Measurements from ENCODE around the gene MUC2. TPM values are rescaled to one million over a fixed set of nuclear protein-coding genes. Genes with fewer than 3 reads are reported as not detected.

The MUC2 gene
- total and polyA plus RNA-seq, 9 of the 15 experiments (the other 6 are each of a cell fraction or from before 2014, with no cell fraction given): under 0.01 to 0.18 TPM; not detected in 7

DNA sequence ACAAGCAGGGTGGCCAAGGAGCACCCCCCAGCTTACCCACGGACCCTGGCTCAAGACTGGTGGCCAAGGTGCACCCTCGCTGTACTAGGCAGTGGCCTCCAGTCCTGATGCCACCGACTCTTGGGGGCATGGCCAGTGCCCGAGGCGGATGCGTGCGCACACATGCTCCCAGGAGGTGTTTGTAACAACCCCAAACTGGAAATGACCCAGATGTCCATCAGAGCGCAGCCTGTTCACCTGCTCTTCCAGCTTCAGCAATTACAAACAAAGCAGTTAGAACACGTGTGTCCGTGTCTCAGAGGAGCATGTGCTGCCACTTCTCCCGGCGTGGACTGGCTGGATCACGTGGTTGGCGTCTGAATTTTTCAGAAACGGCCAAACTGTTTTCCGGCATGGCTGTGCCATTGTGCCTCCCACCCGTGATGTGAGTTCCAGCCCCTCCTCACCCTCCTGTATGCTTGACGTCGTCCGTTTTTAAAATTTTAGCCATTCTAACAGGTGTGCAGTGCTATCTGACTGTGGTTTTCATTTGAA is 31.0 kb upstream of the MUC2 start (continued):
- TF ChIP-seq, protein P1, sequence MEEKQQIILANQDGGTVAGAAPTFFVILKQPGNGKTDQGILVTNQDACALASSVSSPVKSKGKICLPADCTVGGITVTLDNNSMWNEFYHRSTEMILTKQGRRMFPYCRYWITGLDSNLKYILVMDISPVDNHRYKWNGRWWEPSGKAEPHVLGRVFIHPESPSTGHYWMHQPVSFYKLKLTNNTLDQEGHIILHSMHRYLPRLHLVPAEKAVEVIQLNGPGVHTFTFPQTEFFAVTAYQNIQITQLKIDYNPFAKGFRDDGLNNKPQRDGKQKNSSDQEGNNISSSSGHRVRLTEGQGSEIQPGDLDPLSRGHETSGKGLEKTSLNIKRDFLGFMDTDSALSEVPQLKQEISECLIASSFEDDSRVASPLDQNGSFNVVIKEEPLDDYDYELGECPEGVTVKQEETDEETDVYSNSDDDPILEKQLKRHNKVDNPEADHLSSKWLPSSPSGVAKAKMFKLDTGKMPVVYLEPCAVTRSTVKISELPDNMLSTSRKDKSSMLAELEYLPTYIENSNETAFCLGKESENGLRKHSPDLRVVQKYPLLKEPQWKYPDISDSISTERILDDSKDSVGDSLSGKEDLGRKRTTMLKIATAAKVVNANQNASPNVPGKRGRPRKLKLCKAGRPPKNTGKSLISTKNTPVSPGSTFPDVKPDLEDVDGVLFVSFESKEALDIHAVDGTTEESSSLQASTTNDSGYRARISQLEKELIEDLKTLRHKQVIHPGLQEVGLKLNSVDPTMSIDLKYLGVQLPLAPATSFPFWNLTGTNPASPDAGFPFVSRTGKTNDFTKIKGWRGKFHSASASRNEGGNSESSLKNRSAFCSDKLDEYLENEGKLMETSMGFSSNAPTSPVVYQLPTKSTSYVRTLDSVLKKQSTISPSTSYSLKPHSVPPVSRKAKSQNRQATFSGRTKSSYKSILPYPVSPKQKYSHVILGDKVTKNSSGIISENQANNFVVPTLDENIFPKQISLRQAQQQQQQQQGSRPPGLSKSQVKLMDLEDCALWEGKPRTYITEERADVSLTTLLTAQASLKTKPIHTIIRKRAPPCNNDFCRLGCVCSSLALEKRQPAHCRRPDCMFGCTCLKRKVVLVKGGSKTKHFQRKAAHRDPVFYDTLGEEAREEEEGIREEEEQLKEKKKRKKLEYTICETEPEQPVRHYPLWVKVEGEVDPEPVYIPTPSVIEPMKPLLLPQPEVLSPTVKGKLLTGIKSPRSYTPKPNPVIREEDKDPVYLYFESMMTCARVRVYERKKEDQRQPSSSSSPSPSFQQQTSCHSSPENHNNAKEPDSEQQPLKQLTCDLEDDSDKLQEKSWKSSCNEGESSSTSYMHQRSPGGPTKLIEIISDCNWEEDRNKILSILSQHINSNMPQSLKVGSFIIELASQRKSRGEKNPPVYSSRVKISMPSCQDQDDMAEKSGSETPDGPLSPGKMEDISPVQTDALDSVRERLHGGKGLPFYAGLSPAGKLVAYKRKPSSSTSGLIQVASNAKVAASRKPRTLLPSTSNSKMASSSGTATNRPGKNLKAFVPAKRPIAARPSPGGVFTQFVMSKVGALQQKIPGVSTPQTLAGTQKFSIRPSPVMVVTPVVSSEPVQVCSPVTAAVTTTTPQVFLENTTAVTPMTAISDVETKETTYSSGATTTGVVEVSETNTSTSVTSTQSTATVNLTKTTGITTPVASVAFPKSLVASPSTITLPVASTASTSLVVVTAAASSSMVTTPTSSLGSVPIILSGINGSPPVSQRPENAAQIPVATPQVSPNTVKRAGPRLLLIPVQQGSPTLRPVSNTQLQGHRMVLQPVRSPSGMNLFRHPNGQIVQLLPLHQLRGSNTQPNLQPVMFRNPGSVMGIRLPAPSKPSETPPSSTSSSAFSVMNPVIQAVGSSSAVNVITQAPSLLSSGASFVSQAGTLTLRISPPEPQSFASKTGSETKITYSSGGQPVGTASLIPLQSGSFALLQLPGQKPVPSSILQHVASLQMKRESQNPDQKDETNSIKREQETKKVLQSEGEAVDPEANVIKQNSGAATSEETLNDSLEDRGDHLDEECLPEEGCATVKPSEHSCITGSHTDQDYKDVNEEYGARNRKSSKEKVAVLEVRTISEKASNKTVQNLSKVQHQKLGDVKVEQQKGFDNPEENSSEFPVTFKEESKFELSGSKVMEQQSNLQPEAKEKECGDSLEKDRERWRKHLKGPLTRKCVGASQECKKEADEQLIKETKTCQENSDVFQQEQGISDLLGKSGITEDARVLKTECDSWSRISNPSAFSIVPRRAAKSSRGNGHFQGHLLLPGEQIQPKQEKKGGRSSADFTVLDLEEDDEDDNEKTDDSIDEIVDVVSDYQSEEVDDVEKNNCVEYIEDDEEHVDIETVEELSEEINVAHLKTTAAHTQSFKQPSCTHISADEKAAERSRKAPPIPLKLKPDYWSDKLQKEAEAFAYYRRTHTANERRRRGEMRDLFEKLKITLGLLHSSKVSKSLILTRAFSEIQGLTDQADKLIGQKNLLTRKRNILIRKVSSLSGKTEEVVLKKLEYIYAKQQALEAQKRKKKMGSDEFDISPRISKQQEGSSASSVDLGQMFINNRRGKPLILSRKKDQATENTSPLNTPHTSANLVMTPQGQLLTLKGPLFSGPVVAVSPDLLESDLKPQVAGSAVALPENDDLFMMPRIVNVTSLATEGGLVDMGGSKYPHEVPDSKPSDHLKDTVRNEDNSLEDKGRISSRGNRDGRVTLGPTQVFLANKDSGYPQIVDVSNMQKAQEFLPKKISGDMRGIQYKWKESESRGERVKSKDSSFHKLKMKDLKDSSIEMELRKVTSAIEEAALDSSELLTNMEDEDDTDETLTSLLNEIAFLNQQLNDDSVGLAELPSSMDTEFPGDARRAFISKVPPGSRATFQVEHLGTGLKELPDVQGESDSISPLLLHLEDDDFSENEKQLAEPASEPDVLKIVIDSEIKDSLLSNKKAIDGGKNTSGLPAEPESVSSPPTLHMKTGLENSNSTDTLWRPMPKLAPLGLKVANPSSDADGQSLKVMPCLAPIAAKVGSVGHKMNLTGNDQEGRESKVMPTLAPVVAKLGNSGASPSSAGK (IDR thresholded peaks at IDR 0.05): peak; percentile 32; the same call in 1 of the 2 replicates
- TF ChIP-seq NRF1 (conservative IDR thresholded peaks at IDR 0.05 in 1 of 2, IDR thresholded peaks at IDR 0.05 in 1 of 2): 0 out of 4 replicates have a peak, but pooled peaks have one; percentile 9 to 22
- 0 out of 2 replicates have a peak, but pooled peaks have one; percentile 15 for TF ChIP-seq SAFB (IDR thresholded peaks at IDR 0.05; ENCODE audit: borderline replicate concordance, low read depth, low read length)
- TF ChIP-seq, protein P2, sequence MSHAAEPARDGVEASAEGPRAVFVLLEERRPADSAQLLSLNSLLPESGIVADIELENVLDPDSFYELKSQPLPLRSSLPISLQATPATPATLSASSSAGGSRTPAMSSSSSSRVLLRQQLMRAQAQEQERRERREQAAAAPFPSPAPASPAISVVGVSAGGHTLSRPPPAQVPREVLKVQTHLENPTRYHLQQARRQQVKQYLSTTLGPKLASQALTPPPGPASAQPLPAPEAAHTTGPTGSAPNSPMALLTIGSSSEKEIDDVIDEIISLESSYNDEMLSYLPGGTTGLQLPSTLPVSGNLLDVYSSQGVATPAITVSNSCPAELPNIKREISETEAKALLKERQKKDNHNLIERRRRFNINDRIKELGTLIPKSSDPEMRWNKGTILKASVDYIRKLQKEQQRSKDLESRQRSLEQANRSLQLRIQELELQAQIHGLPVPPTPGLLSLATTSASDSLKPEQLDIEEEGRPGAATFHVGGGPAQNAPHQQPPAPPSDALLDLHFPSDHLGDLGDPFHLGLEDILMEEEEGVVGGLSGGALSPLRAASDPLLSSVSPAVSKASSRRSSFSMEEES (CRISPR knock-in tag; IDR thresholded peaks at IDR 0.05): peak; percentile 66
- no peak for TF ChIP-seq ZNF583 (CRISPR knock-in tag; IDR thresholded peaks at IDR 0.05)
- peak; percentile 27; the same call in 1 of the 2 replicates for TF ChIP-seq FOXM1 (IDR thresholded peaks at IDR 0.05; ENCODE audit: low read depth)
- no peak for TF ChIP-seq FOXM1 (CRISPR knock-in tag; IDR thresholded peaks at IDR 0.05; ENCODE audit: low read depth)
- TF ChIP-seq, protein P3, sequence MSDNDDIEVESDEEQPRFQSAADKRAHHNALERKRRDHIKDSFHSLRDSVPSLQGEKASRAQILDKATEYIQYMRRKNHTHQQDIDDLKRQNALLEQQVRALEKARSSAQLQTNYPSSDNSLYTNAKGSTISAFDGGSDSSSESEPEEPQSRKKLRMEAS (CRISPR knock-in tag; IDR thresholded peaks at IDR 0.05): peak; percentile 75
- TF ChIP-seq L3MBTL2 (IDR thresholded peaks at IDR 0.05): peak; percentile 55
